ENCODE results near the gene ACADVL.

The ACADVL gene

GRCh38 chr17:7191571-7192270, 28.0 kb upstream of the ACADVL start:
- no peak for DNase-seq

DNA sequence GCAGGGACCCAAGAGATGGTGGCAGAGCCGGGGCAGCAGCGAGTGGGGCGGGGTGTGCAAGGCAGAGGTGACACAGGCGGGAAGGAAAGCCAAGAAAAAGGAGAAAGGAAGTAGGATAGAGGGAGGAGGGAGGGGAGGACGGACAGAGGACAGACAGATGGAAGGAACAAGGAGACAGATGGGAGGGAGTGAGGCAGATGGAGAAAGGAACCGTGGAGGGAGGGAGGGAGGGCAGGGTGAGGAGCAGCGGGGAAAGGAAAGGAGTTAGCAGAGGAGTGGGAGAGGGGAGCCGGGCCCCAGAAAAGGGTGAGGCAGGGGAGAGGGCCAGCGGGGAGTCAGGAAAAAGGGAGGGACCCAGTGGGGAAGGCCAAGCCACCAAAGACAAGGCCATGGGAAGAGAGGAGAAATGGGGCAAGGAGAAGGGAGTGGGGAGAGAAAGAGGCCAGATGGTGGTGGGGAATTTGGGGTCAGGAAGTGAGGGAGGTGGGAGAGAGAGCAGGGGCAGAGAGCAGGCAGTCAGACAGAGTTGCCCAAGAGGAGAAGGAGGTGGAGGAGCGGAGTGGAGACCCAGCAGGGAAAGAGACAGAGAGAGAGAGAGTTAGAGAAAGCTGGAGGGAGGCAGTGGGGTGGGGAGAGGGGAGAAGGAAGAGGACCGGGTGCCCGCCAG, 27.3 kb upstream of the ACADVL start:
- no peak for DNase-seq

DNA sequence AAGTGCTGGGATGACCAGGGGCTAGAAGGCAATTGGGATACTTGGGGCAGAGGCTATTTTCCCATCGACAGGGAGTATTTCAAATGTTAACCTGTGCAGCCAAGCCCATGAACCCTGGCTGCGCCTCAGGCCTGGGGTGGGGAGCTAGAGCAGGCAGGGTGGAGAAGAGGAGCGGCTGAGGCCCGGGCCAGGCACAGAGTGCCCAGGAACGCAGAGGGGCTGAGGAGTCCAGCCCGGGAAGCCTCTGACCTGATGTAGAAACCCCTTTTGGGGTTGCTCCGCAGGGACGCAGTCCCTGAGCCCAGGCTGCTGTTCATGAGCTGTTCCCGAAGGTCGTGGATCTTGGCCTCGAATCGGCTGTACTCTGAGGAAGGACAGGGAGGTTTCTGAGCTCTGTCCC, 23.8 kb upstream of the ACADVL start:
- no peak for DNase-seq

DNA sequence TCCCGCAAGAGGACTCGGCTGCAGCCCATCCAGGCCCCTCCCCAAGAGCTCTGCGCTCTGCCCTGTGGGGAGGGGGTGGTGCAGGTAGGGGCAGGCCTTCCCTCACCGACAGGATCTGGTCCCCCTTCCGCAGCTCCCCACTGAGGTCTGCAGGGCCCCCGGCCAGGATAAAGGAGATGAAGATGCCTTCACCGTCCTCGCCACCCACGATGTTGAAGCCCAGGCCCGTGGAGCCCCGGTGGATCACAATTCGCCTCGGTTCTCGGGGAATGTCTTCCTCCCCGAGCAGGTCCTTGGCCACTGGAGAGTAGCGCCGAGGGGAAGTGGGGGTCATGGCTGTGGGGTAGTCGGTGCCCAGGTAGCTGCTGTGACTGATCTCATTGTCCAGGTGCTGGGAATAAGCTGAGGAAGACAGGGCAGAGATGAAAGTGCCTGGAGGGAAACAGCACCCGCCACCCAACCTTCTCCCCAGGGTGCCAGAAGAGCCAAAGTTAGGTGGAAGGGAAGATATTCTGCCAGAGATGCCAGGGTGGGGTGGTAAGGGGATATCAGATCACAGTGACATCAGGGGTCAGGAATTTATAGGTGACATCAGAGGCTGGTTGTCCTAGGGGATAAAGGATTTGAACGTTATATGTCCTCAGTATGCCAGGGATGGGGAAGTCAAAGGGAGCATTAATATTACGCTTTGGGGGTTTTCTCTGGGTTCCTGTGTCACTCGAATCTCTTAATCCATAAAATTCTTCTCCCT, 22.9 kb upstream of the ACADVL start:
- DNase-seq: no peak

- DNase-seq: no peak
Observed at GRCh38 chr17:7203391-7203790, 16.3 kb upstream of the ACADVL start.

DNA sequence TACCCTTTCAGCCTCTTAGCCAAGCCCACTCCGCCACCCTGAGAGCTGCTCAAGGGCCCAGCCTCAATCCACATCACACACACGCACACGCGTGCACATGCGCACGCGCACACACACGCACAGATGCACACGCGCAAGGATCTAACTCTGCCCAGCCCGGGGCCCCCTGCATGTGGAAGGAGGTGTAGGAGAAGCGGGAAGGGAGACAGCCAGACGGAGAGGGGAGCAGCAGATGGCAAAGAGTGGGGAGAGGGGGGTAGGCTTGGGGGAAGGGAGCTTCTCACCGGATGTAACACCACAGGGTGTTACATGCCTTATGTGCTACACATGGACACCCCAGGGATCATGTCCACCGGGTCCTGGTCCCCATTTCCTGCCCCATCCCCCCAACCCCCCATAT, 15.4 kb upstream of the ACADVL start:
- DNase-seq: no peak

GRCh38 chr17:7204828-7205461, 14.8 kb upstream of the ACADVL start:
- DNase-seq: no peak

DNA sequence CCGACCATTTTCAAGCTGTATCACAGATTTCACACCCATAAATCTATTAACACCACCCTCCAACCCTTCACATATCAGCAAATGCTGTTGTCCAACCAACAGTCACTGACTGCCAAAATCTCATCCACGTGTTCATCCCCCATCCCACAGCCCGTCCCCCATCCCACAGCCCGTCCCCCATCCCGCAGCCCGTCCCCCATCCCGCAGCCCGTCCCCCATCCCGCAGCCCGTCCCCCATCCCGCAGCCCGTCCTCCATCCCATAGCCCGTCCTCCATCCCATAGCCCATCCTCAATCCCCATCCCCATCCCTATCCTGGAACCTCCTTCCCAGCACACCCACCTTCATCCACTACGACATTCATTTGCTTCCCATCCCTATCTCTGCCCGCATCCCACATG, 14.2 kb upstream of the ACADVL start:
- DNase-seq: no peak

DNA sequence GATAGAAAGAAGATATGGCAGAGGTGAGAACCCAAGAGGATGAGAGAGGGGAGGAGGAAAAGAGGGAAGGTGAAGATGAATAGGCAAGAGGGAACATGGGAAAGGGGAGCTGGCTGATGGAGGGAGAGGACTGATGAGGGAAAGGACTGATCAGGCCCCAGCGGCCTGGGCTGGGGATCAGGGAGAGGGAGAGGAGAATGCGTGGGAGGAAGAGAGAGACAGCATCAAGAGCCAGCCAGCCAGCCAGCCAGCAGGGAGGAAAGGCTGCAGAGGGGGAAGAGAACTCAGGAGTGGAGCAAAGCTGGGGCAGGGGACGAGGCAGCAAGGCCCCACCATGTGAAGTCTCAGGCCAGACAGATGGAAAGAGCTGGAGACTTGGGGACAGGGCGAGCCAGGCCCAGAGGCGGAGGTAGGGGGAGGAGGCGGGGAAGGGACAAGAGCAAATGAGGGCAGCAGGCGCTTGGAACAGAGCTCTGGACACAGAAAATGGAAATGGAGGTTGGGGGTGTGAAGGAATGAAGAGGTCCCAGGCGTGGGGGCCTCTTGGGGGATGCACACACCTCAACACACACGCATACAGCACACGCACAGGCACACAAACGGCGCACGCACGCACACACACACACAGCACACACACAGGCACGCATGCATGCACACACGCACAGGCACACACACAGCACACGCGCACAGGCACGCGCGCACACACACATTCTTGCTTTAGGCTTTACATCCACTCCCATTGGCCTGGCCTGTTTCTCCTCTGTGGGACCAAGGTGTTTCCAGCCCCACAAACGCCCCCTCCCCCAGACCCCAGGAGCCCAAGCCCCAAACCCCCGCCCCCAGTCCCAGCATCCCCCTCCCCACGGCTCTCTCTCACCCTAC, 12.4 kb upstream of the ACADVL start:
- no peak for DNase-seq

DNA sequence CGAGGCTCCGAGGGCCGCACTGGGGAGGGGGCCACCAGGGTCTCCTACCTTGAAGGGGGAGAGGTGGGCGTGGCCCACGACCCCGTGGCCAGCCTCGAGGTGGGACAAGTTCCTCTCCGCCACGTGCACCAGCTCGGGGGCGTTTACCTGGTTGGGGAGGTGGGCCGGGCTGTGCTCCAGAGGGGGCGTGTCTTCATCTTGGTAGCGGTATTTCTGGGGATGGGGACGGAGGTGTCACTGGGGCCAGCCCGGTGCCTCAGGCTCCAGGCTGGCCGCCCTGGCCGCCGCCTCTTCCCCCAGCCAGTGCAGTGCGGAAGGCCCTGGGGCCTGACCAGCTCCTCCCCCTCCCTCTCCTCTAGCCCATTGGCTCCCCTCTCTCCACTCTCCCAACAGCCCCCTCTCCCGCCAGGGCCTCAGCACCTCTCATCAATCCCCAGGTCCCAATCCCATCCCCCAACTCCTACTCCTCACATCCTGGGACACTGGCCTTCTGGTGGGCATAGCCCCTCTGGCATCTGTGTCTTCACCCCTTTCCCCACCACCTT, 11.6 kb upstream of the ACADVL start:
- no peak for DNase-seq

DNA sequence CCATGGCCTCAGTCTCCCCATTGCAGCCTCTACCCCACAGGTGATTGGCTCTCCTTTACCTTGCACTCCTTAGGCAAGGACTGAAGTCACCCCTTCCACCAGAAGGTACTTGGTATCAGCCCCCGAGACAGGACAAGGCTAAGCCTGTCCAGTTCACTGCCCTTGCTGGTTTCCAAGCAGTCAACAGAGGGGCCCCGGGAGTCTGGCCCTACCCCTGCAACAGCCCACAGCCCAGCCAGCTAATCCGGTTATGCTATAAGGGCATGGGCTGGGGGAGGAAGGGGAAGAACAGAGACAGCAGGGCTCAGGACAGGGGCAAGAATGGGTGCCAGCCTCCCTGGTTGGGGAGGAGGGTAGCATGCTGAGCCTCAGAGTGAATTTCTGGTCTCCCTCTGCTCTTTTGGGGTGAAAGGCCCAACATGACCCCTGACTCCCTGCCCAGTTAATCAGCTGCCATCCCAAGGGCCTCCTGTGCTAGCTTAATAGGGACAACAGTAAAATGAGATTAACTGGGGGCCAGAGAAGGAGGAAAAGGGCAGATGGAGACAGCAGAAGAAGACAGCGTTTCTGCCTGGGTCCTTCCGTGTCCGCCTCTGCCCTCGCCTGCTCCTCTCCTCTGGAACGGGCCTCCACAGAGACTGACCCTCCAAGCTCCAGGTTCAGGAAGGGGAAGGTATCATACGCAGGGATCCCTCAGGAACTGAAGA, 10.8 kb upstream of the ACADVL start:
- DNase-seq: no peak

DNA sequence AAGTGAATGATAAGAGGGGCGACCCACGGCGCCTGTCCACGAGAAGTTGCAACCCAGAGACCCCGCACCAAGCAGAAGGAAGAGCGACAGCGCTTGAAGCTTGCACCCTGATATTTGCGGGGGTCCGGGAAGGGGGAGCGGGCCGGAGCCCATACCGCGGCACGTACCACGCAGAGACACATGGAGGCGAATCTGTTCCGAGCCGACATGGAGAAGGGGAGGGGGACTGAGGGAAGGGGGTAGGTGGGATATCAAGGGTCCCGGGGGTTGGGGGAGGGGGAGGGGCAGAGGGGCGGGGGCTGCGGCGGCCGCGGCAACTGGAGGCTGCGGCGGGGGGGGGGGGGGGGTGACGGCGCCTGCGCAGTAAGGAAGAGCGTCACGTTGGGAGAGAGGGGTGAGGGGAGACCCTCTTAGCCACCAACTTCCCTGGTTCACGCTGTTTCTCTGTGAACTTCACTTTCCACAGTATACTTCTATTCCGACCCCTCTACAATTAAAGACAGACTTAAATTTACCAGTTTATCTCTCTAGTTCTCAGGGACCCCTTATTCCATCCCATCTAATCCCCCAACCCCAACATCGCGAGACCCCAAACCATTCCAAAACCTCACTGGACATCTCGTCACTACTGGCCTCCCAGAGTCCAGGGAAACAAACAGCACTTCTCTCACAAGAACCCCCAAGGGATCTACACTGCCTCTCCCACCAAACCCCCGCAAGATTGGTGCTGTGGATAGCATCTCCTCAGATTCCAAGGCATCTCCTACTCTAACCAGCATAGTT, 8.1 kb upstream of the ACADVL start:
- DNase-seq: no peak

DNA sequence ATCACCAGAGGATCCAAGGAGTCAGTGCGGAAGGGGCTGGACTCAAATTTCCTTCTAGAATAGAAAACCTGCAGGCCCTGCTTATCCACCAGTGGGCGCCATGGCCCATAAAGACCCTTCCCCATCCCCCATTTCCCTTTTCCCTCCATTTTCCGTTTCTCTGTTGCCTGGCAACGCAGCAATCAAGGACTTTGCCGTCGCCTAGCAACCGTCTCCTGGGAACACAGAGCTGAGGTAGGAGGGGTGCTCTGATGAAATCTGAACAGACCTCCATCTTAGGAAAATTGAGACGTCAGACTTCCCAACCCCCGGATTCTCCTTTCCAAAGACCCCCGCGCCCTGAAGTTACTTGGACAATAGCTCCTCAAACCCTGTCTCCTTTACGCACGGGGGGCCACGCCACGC, 5.8 kb upstream of the ACADVL start:
- peak; percentile 55 for DNase-seq

DNA sequence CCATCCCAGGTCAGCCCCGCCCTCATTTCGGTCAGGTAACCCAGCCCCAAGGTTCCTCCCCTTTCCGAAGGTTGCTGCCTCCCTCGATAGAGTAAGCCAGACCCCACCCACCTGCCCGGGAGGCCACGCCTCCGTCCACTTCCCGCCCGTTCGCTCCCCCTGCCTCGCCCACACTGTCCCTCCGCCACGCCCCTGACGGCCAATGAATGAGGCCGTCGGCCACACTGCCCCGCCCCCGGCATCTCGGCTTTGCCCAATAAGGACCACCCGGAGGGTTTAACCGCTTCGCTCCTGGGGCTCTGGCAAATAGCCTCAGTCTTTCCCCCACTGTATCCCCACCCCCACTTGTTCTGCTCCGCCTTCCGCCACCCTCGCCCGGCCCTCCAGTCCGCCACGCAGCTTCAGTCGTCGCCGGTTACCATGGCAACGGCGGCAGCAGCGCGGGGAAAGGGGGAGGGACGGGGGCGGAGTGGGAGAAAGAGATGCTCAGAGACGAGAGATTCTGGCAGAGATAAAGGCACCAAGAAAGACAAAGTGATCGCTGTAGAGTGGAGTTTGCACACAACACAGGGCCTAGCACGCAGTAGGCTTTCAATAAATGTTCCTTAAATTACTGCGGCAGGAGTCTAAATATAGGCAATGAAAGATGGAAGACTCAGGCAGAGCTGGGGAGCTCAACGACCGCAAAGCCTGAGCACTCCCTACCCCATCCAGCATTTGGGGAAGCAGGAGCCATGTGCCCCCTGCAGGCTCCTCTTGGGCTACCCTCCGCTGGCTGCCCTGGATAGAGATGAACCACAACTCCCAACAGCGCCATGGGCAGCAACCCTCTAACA, 5.2 kb upstream of the ACADVL start:
- DNase-seq: peak; percentile 77

- DNase-seq: no peak
Observed at GRCh38 chr17:7215136-7215638, 4.6 kb upstream of the ACADVL start.

DNA sequence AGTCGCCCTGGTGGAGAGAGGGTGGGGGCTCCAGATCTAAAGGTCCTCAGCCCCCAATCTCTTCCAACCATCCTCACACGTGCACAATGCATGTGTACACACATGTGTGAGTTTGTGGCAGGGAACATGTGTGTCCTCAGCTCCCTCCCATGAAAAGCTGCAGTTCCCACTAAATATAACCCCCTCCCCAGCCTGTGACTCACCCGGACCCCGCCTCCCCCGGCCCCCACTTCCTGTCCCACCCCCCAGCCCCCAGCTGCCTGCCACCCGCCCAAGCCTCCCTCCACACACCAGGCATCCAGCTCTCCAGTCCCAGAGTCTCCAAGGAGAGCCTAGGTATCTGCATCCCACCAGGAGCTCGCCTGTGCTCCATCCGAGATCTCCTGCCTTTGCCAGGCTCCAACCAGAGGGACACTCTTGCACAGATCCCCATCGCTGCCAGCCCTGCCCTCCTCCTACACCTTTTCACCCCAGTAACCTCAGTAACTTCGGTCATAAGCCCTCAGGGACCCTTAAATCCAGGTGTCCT, 4.0 kb upstream of the ACADVL start:
- no peak for DNase-seq

- no peak for DNase-seq
Observed at GRCh38 chr17:7216242-7217112, 3.3 kb upstream of the ACADVL start.

Measured in NCI-H187 treated with DMSO at 0.1 percent for 48 hours (cell line).